Mucosa of rectum (tissue), 2 donors: Measurements from ENCODE around the gene ZNF628.

Source experiments
- H3K27ac ChIP-seq, 2 donors: one replicate each; pipeline ENCODE4 v1.7.0; 2013; ENCODE audit warnings: inconsistent platforms in 2 of 2, low read depth in 2 of 2, low read length in 2 of 2
- H3K27me3 ChIP-seq, 2 donors: one replicate each; pipeline ENCODE4 v1.7.0; 2013; ENCODE audit warnings: low read length in 2 of 2; ENCODE audit not compliant: control insufficient read depth in 2 of 2, insufficient read depth in 2 of 2
- H3K36me3 ChIP-seq, 2 donors: one replicate each; pipeline ENCODE4 v1.7.0; 2013; ENCODE audit warnings: low read length in 2 of 2; ENCODE audit not compliant: control insufficient read depth in 2 of 2, insufficient read depth in 2 of 2
- H3K4me1 ChIP-seq, 2 donors: one replicate each; pipeline ENCODE4 v1.7.0; 2013; ENCODE audit warnings: low read length in 2 of 2, mild to moderate bottlenecking in 1 of 2; ENCODE audit not compliant: control insufficient read depth in 2 of 2, insufficient read depth in 2 of 2
- H3K4me3 ChIP-seq, 2 donors: one replicate each; pipeline ENCODE4 v1.7.0; 2013; ENCODE audit warnings: low read length in 2 of 2
- H3K9ac ChIP-seq, 2 donors: one replicate each; pipeline ENCODE4 v1.7.0; 2013; ENCODE audit warnings: low read length in 2 of 2, low read depth in 1 of 2, mild to moderate bottlenecking in 1 of 2
- H3K9me3 ChIP-seq, 2 donors: one replicate each; pipeline ENCODE4 v1.7.0; 2013; ENCODE audit warnings: low read length in 2 of 2; ENCODE audit not compliant: control insufficient read depth in 2 of 2
- donor health status: healthy.
- donor health status: Normal muscosa, but diverticular disease.

ZNF628 gene

DNA sequence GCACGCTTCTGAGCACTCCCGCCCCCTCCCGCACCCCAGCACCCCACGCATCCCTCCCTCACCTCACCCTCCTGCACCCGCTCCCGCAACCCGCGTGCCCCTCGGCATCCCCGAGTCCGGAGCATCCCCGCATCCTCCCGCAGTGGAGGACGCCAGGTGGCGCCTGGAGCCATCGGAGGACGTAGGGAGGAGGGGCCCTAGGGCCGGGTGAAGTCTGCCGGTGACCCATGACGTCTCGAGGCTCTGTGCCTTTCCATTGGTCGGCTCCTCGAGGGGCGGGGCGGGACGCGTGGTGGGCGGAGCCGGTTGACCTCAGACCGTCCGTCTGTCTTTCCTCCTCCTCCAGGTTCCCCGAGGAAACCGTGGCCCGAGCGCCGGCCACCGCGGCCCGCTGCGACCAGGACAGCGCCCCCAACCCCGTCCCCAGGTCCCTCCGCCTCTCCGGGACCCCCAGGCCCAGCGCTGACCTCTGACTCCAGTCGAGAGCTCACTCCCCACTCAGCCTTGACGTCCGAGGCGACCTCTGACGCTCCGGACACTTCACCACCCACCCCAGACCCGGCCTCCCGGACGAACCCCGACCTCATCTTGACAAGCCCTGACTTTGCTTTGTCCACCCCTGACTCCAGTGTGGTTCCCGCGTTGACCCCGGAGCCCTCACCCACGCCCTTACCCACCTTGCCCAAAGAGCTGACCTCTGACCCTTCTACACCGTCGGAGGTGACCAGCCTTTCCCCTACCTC lies 40.6 kb downstream of the ZNF628 start:
- Histone ChIP-seq H3K4me1 (peaks cover 4% of the 10 kb centered on the region in 2 donors), H3K36me3 (no peaks in the 10 kb centered on the region), H3K9me3 (no peaks in the 10 kb centered on the region), H3K4me3 (peak overlapping the region; percentile 60 to 68), H3K27ac (peak overlapping the region; percentile 75 to 81), H3K9ac (peak overlapping the region; percentile 66 to 90), H3K27me3 (no peaks in the 10 kb centered on the region)

DNA sequence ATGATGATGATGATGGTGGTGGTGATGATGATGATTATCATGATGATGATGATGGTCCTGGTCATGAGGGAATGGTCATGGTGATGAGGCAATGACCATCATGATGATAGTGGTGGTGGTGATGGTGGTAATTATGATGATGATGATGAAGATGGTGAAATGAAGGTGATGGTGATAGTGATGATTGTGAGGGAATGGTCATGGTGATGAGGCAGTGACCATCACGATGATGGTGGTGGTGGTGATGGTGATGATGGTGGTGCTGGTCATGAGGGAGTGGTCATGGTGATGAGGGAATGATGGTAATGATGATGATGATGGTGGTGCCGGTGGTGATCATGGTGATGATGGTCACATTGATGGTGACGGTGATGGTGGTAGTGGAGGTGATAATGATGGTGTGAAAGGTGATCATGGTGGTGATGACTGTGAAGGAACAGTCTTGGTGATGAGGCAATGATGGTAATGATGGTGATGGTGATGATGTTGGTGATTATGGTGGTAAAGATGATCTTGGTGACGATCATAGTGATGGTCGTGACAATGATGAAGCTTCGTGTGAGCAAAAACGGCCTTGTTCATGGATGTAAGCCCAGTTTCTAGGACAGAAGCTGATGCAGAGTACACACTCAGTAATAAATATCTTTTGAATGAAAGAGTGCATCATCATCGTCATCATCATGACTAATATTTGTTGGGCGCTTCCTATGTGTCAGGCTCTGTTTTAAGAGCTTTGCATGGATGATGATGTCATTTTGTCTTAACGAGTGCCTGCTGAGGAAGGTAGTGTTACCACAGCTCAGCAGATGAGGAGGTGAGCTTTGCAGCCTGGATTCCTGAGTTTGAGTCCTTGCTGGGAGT lies 43.3 kb downstream of the ZNF628 start:
- no peaks in the 10 kb centered on the region for H3K36me3 ChIP-seq
- no peaks in the 10 kb centered on the region for H3K27me3 ChIP-seq
- H3K4me3 ChIP-seq = no peak overlapping the region
- no peaks in the 10 kb centered on the region for H3K9me3 ChIP-seq
- H3K9ac ChIP-seq = no peak overlapping the region
- H3K4me1 ChIP-seq = peaks cover 4% of the 10 kb centered on the region in 2 donors
- H3K27ac ChIP-seq = no peak overlapping the region

GRCh38 chr19:55520691-55521292 lies 44.4 kb downstream of the ZNF628 start:
- no peak overlapping the region for H3K4me3 ChIP-seq
- no peak overlapping the region for H3K9ac ChIP-seq
- H3K27ac ChIP-seq = no peak overlapping the region
- H3K4me1 ChIP-seq = peaks cover 4% of the 10 kb centered on the region in 2 donors
- no peaks in the 10 kb centered on the region for H3K36me3 ChIP-seq
- no peaks in the 10 kb centered on the region for H3K9me3 ChIP-seq
- no peaks in the 10 kb centered on the region for H3K27me3 ChIP-seq

- no peaks in the 10 kb centered on the region for H3K9me3 ChIP-seq
- no peaks in the 10 kb centered on the region for H3K27me3 ChIP-seq
- H3K9ac ChIP-seq = no peak overlapping the region
- no peaks in the 10 kb centered on the region for H3K36me3 ChIP-seq
- H3K27ac ChIP-seq = no peak overlapping the region
- H3K4me1 ChIP-seq = peaks cover 9 to 12% of the 10 kb centered on the region in 2 donors
- no peak overlapping the region for H3K4me3 ChIP-seq
Observed at GRCh38 chr19:55525289-55526101, 49.1 kb downstream of the ZNF628 start.

GRCh38 chr19:55526216-55527196 lies 50.1 kb downstream of the ZNF628 start:
- Histone ChIP-seq H3K36me3 (no peaks in the 10 kb centered on the region), H3K4me1 (peaks cover 9 to 11% of the 10 kb centered on the region in 2 donors), H3K27me3 (no peaks in the 10 kb centered on the region), H3K9me3 (no peaks in the 10 kb centered on the region), H3K9ac (no peak overlapping the region), H3K27ac (no peak overlapping the region), H3K4me3 (no peak overlapping the region)

- H3K4me3 ChIP-seq = no peak overlapping the region
- H3K27ac ChIP-seq = no peak overlapping the region
- no peak overlapping the region for H3K9ac ChIP-seq
- peaks cover 9% of the 10 kb centered on the region in 2 donors for H3K4me1 ChIP-seq
- H3K36me3 ChIP-seq = no peaks in the 10 kb centered on the region
- H3K27me3 ChIP-seq = no peaks in the 10 kb centered on the region
- no peaks in the 10 kb centered on the region for H3K9me3 ChIP-seq
Observed at GRCh38 chr19:55527197-55528029, 51.0 kb downstream of the ZNF628 start.

GRCh38 chr19:55528030-55528803 lies 51.8 kb downstream of the ZNF628 start:
- Histone ChIP-seq H3K27me3 (no peaks in the 10 kb centered on the region), H3K9me3 (no peaks in the 10 kb centered on the region), H3K27ac (no peak overlapping the region), H3K36me3 (no peaks in the 10 kb centered on the region), H3K4me1 (peaks cover 9% of the 10 kb centered on the region in 2 donors), H3K9ac (no peak overlapping the region), H3K4me3 (no peak overlapping the region)

DNA sequence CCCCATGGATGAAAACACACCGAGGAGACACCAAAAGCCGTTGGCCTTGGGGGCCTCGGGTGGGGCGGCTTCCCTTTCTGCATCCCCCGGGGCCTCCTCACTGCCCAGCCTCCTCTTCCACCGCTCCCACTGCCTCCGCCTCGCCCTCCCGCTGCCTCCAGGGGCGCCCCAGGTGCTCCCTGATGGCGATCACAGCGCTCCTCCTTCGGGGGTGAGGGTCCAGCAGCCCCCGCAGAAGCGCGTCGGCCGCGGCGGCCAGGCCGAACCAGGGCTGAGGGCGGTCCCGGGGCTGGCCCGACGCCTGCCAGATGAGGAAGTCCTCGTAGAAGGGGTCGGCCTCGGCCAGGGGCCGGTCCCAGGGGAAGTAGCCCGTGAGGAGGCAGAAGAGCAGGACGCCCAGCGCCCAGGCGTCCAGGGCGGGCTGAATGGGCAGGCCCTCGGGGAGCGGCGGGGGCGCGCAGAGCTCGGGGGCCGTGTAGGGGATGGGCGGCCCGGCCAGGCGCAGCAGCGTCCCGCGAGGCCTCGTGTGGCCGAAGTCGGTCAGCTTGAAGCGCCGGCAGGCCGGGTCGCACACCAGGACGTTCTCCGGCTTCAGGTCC lies 53.3 kb downstream of the ZNF628 start:
- Histone ChIP-seq H3K9me3 (no peaks in the 10 kb centered on the region), H3K4me1 (peaks cover 9% of the 10 kb centered on the region in 2 donors), H3K4me3 (no peak overlapping the region), H3K27me3 (no peaks in the 10 kb centered on the region), H3K9ac (no peak overlapping the region), H3K36me3 (no peaks in the 10 kb centered on the region), H3K27ac (no peak overlapping the region)
